ENCODE measurements around the gene SLC25A13.

SLC25A13 gene

GRCh38 chr7:96314402-96315124, 7.3 kb downstream of the SLC25A13 start:
- Mint-ChIP-seq H3K27ac (peak overlapping the region; percentile 15), H3K9me3 (no peaks in the 10 kb centered on the region), H3K4me1 (peaks cover 19% of the 10 kb centered on the region), H3K36me3 (ENCODE audit: low read depth) (peaks cover 71% of the 10 kb centered on the region), H3K4me3 (no peak overlapping the region), H3K27me3 (ENCODE audit: low read depth, poor library complexity) (no peaks in the 10 kb centered on the region)
- TF ChIP-seq CTCF (IDR thresholded peaks at IDR 0.05), result no peak
- DNase-seq, result no peak

- H3K9me3 Mint-ChIP-seq, result no peaks in the 10 kb centered on the region
- H3K4me3 Mint-ChIP-seq, result no peak overlapping the region
- peaks cover 71% of the 10 kb centered on the region for H3K36me3 Mint-ChIP-seq (ENCODE audit: low read depth)
- no peak for DNase-seq
- TF ChIP-seq CTCF (IDR thresholded peaks at IDR 0.05), result no peak
- peaks cover 24% of the 10 kb centered on the region for H3K4me1 Mint-ChIP-seq
- H3K27ac Mint-ChIP-seq, result peak overlapping the region; percentile 42
- no peaks in the 10 kb centered on the region for H3K27me3 Mint-ChIP-seq (ENCODE audit: low read depth, poor library complexity)
Measured at GRCh38 chr7:96313940-96314339, 8.0 kb downstream of the SLC25A13 start.

GRCh38 chr7:96312502-96312901, 9.4 kb downstream of the SLC25A13 start:
- Mint-ChIP-seq H3K4me3 (no peak overlapping the region), H3K27ac (no peak overlapping the region), H3K4me1 (peaks cover 29% of the 10 kb centered on the region), H3K36me3 (ENCODE audit: low read depth) (peaks cover 57% of the 10 kb centered on the region), H3K27me3 (ENCODE audit: low read depth, poor library complexity) (no peaks in the 10 kb centered on the region), H3K9me3 (no peaks in the 10 kb centered on the region)
- no peak for DNase-seq
- no peak for TF ChIP-seq CTCF (IDR thresholded peaks at IDR 0.05)

- Mint-ChIP-seq H3K27me3 (ENCODE audit: low read depth, poor library complexity) (no peaks in the 10 kb centered on the region), H3K4me3 (no peak overlapping the region), H3K27ac (no peak overlapping the region), H3K4me1 (peaks cover 33% of the 10 kb centered on the region), H3K36me3 (ENCODE audit: low read depth) (peaks cover 52% of the 10 kb centered on the region), H3K9me3 (no peaks in the 10 kb centered on the region)
- DNase-seq, result no peak
- no peak for TF ChIP-seq CTCF (IDR thresholded peaks at IDR 0.05)
Measured at GRCh38 chr7:96311967-96312366, 9.9 kb downstream of the SLC25A13 start.

- peaks cover 41% of the 10 kb centered on the region for H3K36me3 Mint-ChIP-seq (ENCODE audit: low read depth)
- no peaks in the 10 kb centered on the region for H3K27me3 Mint-ChIP-seq (ENCODE audit: low read depth, poor library complexity)
- no peak overlapping the region for H3K4me3 Mint-ChIP-seq
- no peak overlapping the region for H3K27ac Mint-ChIP-seq
- peaks cover 33% of the 10 kb centered on the region for H3K4me1 Mint-ChIP-seq
- no peak for TF ChIP-seq CTCF (IDR thresholded peaks at IDR 0.05)
- no peaks in the 10 kb centered on the region for H3K9me3 Mint-ChIP-seq
- DNase-seq, result no peak
Measured at GRCh38 chr7:96310110-96310509, 11.8 kb downstream of the SLC25A13 start.

GRCh38 chr7:96308950-96309263, 13.0 kb downstream of the SLC25A13 start:
- DNase-seq, result no peak
- peaks cover 39% of the 10 kb centered on the region for H3K36me3 Mint-ChIP-seq (ENCODE audit: low read depth)
- H3K27ac Mint-ChIP-seq, result no peak overlapping the region
- no peaks in the 10 kb centered on the region for H3K27me3 Mint-ChIP-seq (ENCODE audit: low read depth, poor library complexity)
- H3K9me3 Mint-ChIP-seq, result no peaks in the 10 kb centered on the region
- TF ChIP-seq CTCF (IDR thresholded peaks at IDR 0.05), result no peak
- no peak overlapping the region for H3K4me3 Mint-ChIP-seq
- H3K4me1 Mint-ChIP-seq, result peaks cover 33% of the 10 kb centered on the region

Data from nephron progenitor cell (in vitro differentiated cells).